CD4-positive, CD25-positive, alpha-beta regulatory T cell (primary cell): Measurements from ENCODE around the gene UCHL1. TPM values are rescaled to one million over a fixed set of nuclear protein-coding genes. Genes with fewer than 3 reads are reported as not detected.
A peak's percentile ranks its signal among the peaks of the same experiment; 100 is the strongest.

Experiments used
- ATAC-seq, 2 donors: fragments of 150-1000 bp; cut with Tn5 transposase; one replicate each; pipeline ENCODE4 v1.10.0; 2021; ENCODE audit warnings: low read depth in 2 of 2, moderate number of reproducible peaks in 2 of 2, moderate library complexity in 1 of 2
- DNase-seq, 3 donors: peaks; one replicate each; pipeline versions ENCODE4 v3.0.0 to v3.0.0-alpha.2; 2012 to 2022; ENCODE audit warnings: mixed read lengths in 1 of 3
- H3K27ac ChIP-seq: one replicate; pipeline ENCODE4 v1.7.0; 2013; ENCODE audit warnings: mild to moderate bottlenecking, low read length; ENCODE audit not compliant: insufficient read depth, poor library complexity, severe bottlenecking
- H3K27me3 ChIP-seq: one replicate; pipeline ENCODE4 v1.7.0; 2013; ENCODE audit warnings: low read length; ENCODE audit not compliant: control insufficient read depth, insufficient read depth
- H3K36me3 ChIP-seq: one replicate; pipeline ENCODE4 v1.7.0; 2013; ENCODE audit warnings: mild to moderate bottlenecking, low read length, moderate library complexity; ENCODE audit not compliant: control insufficient read depth, insufficient read depth
- H3K4me1 ChIP-seq: 2 replicates; pipeline ENCODE4 v1.7.0; 2013; ENCODE audit warnings: mild to moderate bottlenecking, low read length; ENCODE audit not compliant: insufficient read depth, control insufficient read depth, poor library complexity, severe bottlenecking
- H3K4me3 ChIP-seq: one replicate; pipeline ENCODE4 v1.7.0; 2013; ENCODE audit warnings: low read depth, mild to moderate bottlenecking, low read length, moderate library complexity
- H3K9me3 ChIP-seq, 2 experiments: 1 replicate in 1 of 2; 2 replicates in 1 of 2; pipeline ENCODE4 v1.7.0; 2013; ENCODE audit warnings: low read length in 2 of 2, mild to moderate bottlenecking in 1 of 2, moderate library complexity in 1 of 2; ENCODE audit not compliant: control insufficient read depth in 2 of 2
- H3K27ac Mint-ChIP-seq, 3 donors: one replicate each; pipeline ENCODE4 v1.8.0; 2020 to 2022; ENCODE audit warnings: mild to moderate bottlenecking in 3 of 3, mixed read lengths in 3 of 3, moderate library complexity in 2 of 3
- H3K27me3 Mint-ChIP-seq: one replicate; pipeline ENCODE4 v1.8.0; 2022; ENCODE audit warnings: mild to moderate bottlenecking, mixed read lengths
- H3K36me3 Mint-ChIP-seq: one replicate; pipeline ENCODE4 v1.8.0; 2020; ENCODE audit warnings: mixed read lengths
- H3K4me1 Mint-ChIP-seq, 4 donors: one replicate each; pipeline ENCODE4 v1.8.0; 2020 to 2022; ENCODE audit warnings: mixed read lengths in 4 of 4, mild to moderate bottlenecking in 1 of 4
- H3K4me3 Mint-ChIP-seq, 4 donors: one replicate each; pipeline ENCODE4 v1.8.0; 2020 to 2022; ENCODE audit warnings: mild to moderate bottlenecking in 4 of 4, mixed read lengths in 4 of 4, moderate library complexity in 3 of 4
- H3K9me3 Mint-ChIP-seq, 7 donors: one replicate each; pipeline ENCODE4 v1.8.0; 2020 to 2022; ENCODE audit warnings: mixed read lengths in 7 of 7, mild to moderate bottlenecking in 3 of 7, moderate library complexity in 2 of 7
- polyA plus RNA-seq, 4 donors: library from polyadenylated mRNA; unstranded; fragments of 300-500 nt; fragmentation: Illumina TruSeq; gene quantifications; one replicate each; pipeline ENCODE4 v1.2.3, GENCODE V29; 2021
- total RNA-seq: library from RNA; stranded (reverse); gene quantifications from one replicate; pipeline ENCODE4 v1.2.3, GENCODE V29; 2022

UCHL1 gene
- total RNA-seq (not detected), polyA plus RNA-seq (not detected)

- ATAC-seq (no peak), DNase-seq (no peak)
- Histone ChIP-seq H3K27ac (no peak within 1 kb of the TSS), H3K27me3 (peaks cover 21% of the 10 kb centered on the region), H3K4me3 (no peak within 1 kb of the TSS), H3K9me3 (no peaks in the 10 kb centered on the region), H3K36me3 (no peaks in the 10 kb centered on the region), H3K4me1 (no peaks in the 10 kb centered on the region)
- H3K27me3 Mint-ChIP-seq, result peaks cover 48% of the 10 kb centered on the region
- peak within 1 kb of the TSS in 1 of 3 donors; percentile 27 for H3K27ac Mint-ChIP-seq
- H3K4me1 Mint-ChIP-seq, result peaks cover 0 to 8% (median 4%) of the 10 kb centered on the region in 4 donors
- H3K36me3 Mint-ChIP-seq, result no peaks in the 10 kb centered on the region
- H3K4me3 Mint-ChIP-seq, result peak within 1 kb of the TSS in 2 of 4 donors; percentile 41 to 42
- peaks cover 0 to 8% (median 0%) of the 10 kb centered on the region in 7 donors for H3K9me3 Mint-ChIP-seq
Observed at GRCh38 chr4:41256740-41257256, at the start of gene UCHL1. TSS of gene UCHL1 (plus strand) at chr4:41256928. CDS start at chr4:41256977, 49 bp downstream.

- H3K4me1 ChIP-seq, result no peaks in the 10 kb centered on the region
- H3K4me1 Mint-ChIP-seq, result no peaks in the 10 kb centered on the region
- no peaks in the 10 kb centered on the region for H3K36me3 Mint-ChIP-seq
- no peak overlapping the region for H3K27ac Mint-ChIP-seq
- H3K27me3 Mint-ChIP-seq, result peaks cover 24% of the 10 kb centered on the region
- no peak overlapping the region for H3K4me3 ChIP-seq
- no peak overlapping the region for H3K27ac ChIP-seq
- no peaks in the 10 kb centered on the region for H3K9me3 ChIP-seq
- H3K27me3 ChIP-seq, result peaks cover 6% of the 10 kb centered on the region
- peaks cover 0 to 3% (median 0%) of the 10 kb centered on the region in 7 donors for H3K9me3 Mint-ChIP-seq
- no peaks in the 10 kb centered on the region for H3K36me3 ChIP-seq
- no peak overlapping the region for H3K4me3 Mint-ChIP-seq
- ATAC-seq, result no peak
- no peak for DNase-seq
Observed at GRCh38 chr4:41207291-41207831, 49.4 kb upstream of the UCHL1 start.

GRCh38 chr4:41209187-41209586 is 47.5 kb upstream of the UCHL1 start:
- Histone ChIP-seq H3K4me1 (peaks cover 8% of the 10 kb centered on the region), H3K27ac (no peak overlapping the region), H3K4me3 (no peak overlapping the region), H3K9me3 (no peaks in the 10 kb centered on the region), H3K27me3 (peaks cover 15% of the 10 kb centered on the region), H3K36me3 (no peaks in the 10 kb centered on the region)
- peaks cover 0 to 12% (median 4%) of the 10 kb centered on the region in 4 donors for H3K4me1 Mint-ChIP-seq
- DNase-seq, result no peak
- H3K27ac Mint-ChIP-seq, result no peak overlapping the region
- no peak overlapping the region for H3K4me3 Mint-ChIP-seq
- H3K27me3 Mint-ChIP-seq, result peaks cover 38% of the 10 kb centered on the region
- peaks cover 0 to 3% (median 0%) of the 10 kb centered on the region in 7 donors for H3K9me3 Mint-ChIP-seq
- no peaks in the 10 kb centered on the region for H3K36me3 Mint-ChIP-seq
- no peak for ATAC-seq

- Mint-ChIP-seq H3K9me3 (peaks cover 0 to 3% (median 0%) of the 10 kb centered on the region in 7 donors), H3K4me3 (no peak overlapping the region), H3K27ac (no peak overlapping the region), H3K36me3 (no peaks in the 10 kb centered on the region), H3K27me3 (peaks cover 41% of the 10 kb centered on the region), H3K4me1 (peaks cover 0 to 12% (median 5%) of the 10 kb centered on the region in 4 donors)
- no peak overlapping the region for H3K27ac ChIP-seq
- no peak overlapping the region for H3K4me3 ChIP-seq
- peaks cover 18% of the 10 kb centered on the region for H3K27me3 ChIP-seq
- H3K9me3 ChIP-seq, result no peaks in the 10 kb centered on the region
- H3K36me3 ChIP-seq, result no peaks in the 10 kb centered on the region
- peaks cover 14% of the 10 kb centered on the region for H3K4me1 ChIP-seq
- no peak for ATAC-seq
- DNase-seq, result no peak
Observed at GRCh38 chr4:41209901-41210300, 46.8 kb upstream of the UCHL1 start.

GRCh38 chr4:41211951-41212615 is 44.6 kb upstream of the UCHL1 start:
- Mint-ChIP-seq H3K4me3 (no peak overlapping the region), H3K27me3 (peaks cover 59% of the 10 kb centered on the region), H3K27ac (no peak overlapping the region)

GRCh38 chr4:41212616-41213203 is 44.0 kb upstream of the UCHL1 start:
- H3K4me3 Mint-ChIP-seq, result peak overlapping the region in 1 of 4 donors; percentile 16
- peaks cover 60% of the 10 kb centered on the region for H3K27me3 Mint-ChIP-seq
- H3K27ac ChIP-seq, result no peak overlapping the region
- H3K36me3 ChIP-seq, result no peaks in the 10 kb centered on the region
- no peak overlapping the region for H3K4me3 ChIP-seq
- peaks cover 0 to 4% (median 0%) of the 10 kb centered on the region in 7 donors for H3K9me3 Mint-ChIP-seq
- no peaks in the 10 kb centered on the region for H3K36me3 Mint-ChIP-seq
- peaks cover 38% of the 10 kb centered on the region for H3K27me3 ChIP-seq
- H3K4me1 Mint-ChIP-seq, result peaks cover 5 to 23% (median 12%) of the 10 kb centered on the region in 4 donors
- ATAC-seq (no peak), DNase-seq (no peak)
- no peak overlapping the region for H3K27ac Mint-ChIP-seq
- peaks cover 18% of the 10 kb centered on the region for H3K4me1 ChIP-seq
- H3K9me3 ChIP-seq, result no peaks in the 10 kb centered on the region

More at GRCh38 chr4:41211951-41212615, 44.6 kb upstream of the UCHL1 start:
- Histone ChIP-seq H3K27me3 (peaks cover 31% of the 10 kb centered on the region), H3K4me3 (no peak overlapping the region), H3K4me1 (peaks cover 18% of the 10 kb centered on the region), H3K27ac (no peak overlapping the region), H3K36me3 (no peaks in the 10 kb centered on the region), H3K9me3 (no peaks in the 10 kb centered on the region)
- no peaks in the 10 kb centered on the region for H3K36me3 Mint-ChIP-seq
- DNase-seq (no peak), ATAC-seq (no peak)
- H3K4me1 Mint-ChIP-seq, result peaks cover 5 to 23% (median 12%) of the 10 kb centered on the region in 4 donors
- H3K9me3 Mint-ChIP-seq, result peaks cover 0 to 4% (median 0%) of the 10 kb centered on the region in 7 donors

GRCh38 chr4:41213625-41214135 is 43.0 kb upstream of the UCHL1 start:
- no peak for ATAC-seq

More at GRCh38 chr4:41213625-41214135, 43.0 kb upstream of the UCHL1 start:
- Histone ChIP-seq H3K27ac (no peak overlapping the region), H3K4me1 (peaks cover 18% of the 10 kb centered on the region), H3K36me3 (no peaks in the 10 kb centered on the region), H3K4me3 (no peak overlapping the region), H3K9me3 (no peaks in the 10 kb centered on the region), H3K27me3 (peaks cover 42% of the 10 kb centered on the region)
- Mint-ChIP-seq H3K4me1 (peaks cover 5 to 23% (median 12%) of the 10 kb centered on the region in 4 donors), H3K9me3 (peaks cover 0 to 4% (median 0%) of the 10 kb centered on the region in 7 donors), H3K36me3 (no peaks in the 10 kb centered on the region), H3K27me3 (peaks cover 62% of the 10 kb centered on the region), H3K4me3 (peak overlapping the region in 3 of 4 donors; percentile 15 to 65 (median 63)), H3K27ac (no peak overlapping the region)
- DNase-seq, result no peak
